Mesendoderm (in vitro differentiated cells): ENCODE results near the gene LSG1.

Source experiments
- DNase-seq: peaks from one replicate; pipeline ENCODE4 v3.0.0; 2013
- H2AK5ac ChIP-seq: 2 replicates; pipeline ENCODE4 v1.6.1; 2013; ENCODE audit warnings: low read length, inconsistent platforms
- H2BK120ac ChIP-seq: 2 replicates; pipeline ENCODE4 v1.6.1; 2013; ENCODE audit warnings: low read depth, mild to moderate bottlenecking, low read length, moderate library complexity, mixed read lengths
- H2BK15ac ChIP-seq: replicated peaks from 2 replicates; pipeline ENCODE4 v1.6.1; 2013; ENCODE audit warnings: low read depth, mild to moderate bottlenecking, moderate library complexity
- H2BK5ac ChIP-seq: 2 replicates; pipeline ENCODE4 v1.6.1; 2013; ENCODE audit warnings: low read length, inconsistent platforms
- H3K18ac ChIP-seq: 2 replicates; pipeline ENCODE4 v1.6.1; 2013; ENCODE audit warnings: mild to moderate bottlenecking, low read length, mixed read lengths
- H3K23ac ChIP-seq: one replicate; pipeline ENCODE4 v1.6.1; 2013; ENCODE audit warnings: low read length
- H3K27ac ChIP-seq: 2 replicates; pipeline ENCODE4 v1.5.1; 2013; ENCODE audit warnings: low read depth, mild to moderate bottlenecking, inconsistent platforms, low read length, moderate library complexity
- H3K27me3 ChIP-seq: 2 replicates; pipeline ENCODE4 v1.6.1; 2013; ENCODE audit warnings: low read length, control low read depth, mild to moderate bottlenecking, inconsistent platforms; ENCODE audit not compliant: insufficient read depth, poor library complexity
- H3K36me3 ChIP-seq: 2 replicates; pipeline ENCODE4 v1.6.1; 2013; ENCODE audit warnings: low read length, inconsistent platforms; ENCODE audit not compliant: control insufficient read depth, insufficient read depth
- H3K4ac ChIP-seq: one replicate; pipeline ENCODE4 v1.6.1; 2013; ENCODE audit warnings: low read depth, mild to moderate bottlenecking, low read length, moderate library complexity
- H3K4me1 ChIP-seq: 2 replicates; pipeline ENCODE4 v1.6.1; 2013; ENCODE audit warnings: low read depth, low read length, inconsistent platforms; ENCODE audit not compliant: control insufficient read depth
- H3K4me2 ChIP-seq: 2 replicates; pipeline ENCODE4 v1.6.1; 2013; ENCODE audit warnings: low read length
- H3K4me3 ChIP-seq: 2 replicates; pipeline ENCODE4 v1.5.1; 2013; ENCODE audit warnings: mild to moderate bottlenecking, low read length
- H3K56ac ChIP-seq: one replicate; pipeline ENCODE4 v1.6.1; 2013; ENCODE audit warnings: low read length
- H3K79me1 ChIP-seq: 2 replicates; pipeline ENCODE4 v1.6.1; 2013; ENCODE audit warnings: low read length, inconsistent platforms
- H3K79me2 ChIP-seq: 2 replicates; pipeline ENCODE4 v1.6.1; 2013; ENCODE audit warnings: mild to moderate bottlenecking, low read length; ENCODE audit not compliant: control insufficient read depth, insufficient read depth
- H3K9ac ChIP-seq: 2 replicates; pipeline ENCODE4 v1.6.1; 2013; ENCODE audit warnings: low read length, inconsistent platforms
- H4K5ac ChIP-seq: one replicate; pipeline ENCODE4 v1.6.1; 2013; ENCODE audit warnings: low read length
- H4K8ac ChIP-seq: one replicate; pipeline ENCODE4 v1.6.1; 2013; ENCODE audit warnings: low read depth, mild to moderate bottlenecking, control low read depth, low read length, moderate library complexity
- WGBS: extraction: QIAGEN DNeasy Blood & Tissue Kit; methylation state at CpG from one replicate; pipeline ENCODE4 v1.1.7; 2013; ENCODE audit warnings: low lambda C conversion rate, missing lambda C conversion rate; ENCODE audit not compliant: insufficient coverage; ENCODE audit errors: extremely low coverage; 5-methylcytosine and 5-hydroxymethylcytosine counted together

Gene LSG1

DNA sequence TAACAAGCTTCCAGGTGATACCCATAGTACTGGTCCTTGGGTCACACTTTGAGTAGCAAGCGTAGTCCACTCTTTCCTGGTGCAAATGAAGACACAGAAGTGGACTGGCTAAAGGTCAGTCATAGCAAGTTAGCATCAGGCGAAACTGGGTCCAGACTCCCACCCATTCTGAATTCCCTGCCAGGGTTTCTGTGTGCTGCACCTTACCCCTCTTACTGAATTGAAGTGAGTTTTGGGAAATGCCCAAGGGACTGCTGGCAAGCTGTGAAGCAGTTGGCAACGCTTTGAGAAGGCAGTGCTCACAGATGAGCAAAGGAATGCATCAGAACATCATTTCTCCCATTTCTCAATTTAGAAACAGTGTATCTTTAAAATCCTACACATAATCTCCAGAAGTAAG, 1.8 kb upstream of the LSG1 start:
- H3K36me3 ChIP-seq: no peaks in the 10 kb centered on the region
- H3K4me2 ChIP-seq: no peak overlapping the region
- no peak for DNase-seq
- H3K79me1 ChIP-seq: peaks cover 8% of the 10 kb centered on the region
- no peaks in the 10 kb centered on the region for H3K27me3 ChIP-seq
- H4K5ac ChIP-seq: no peak overlapping the region
- no peak overlapping the region for H2BK120ac ChIP-seq
- no peak overlapping the region for H3K27ac ChIP-seq
- H3K4me3 ChIP-seq: no peak overlapping the region
- H3K9ac ChIP-seq: no peak overlapping the region
- no peak overlapping the region for H3K4ac ChIP-seq
- no CpG with 5 or more reads among the region's 3 CpGs for WGBS
- no peak overlapping the region for H3K56ac ChIP-seq
- H3K79me2 ChIP-seq: peaks cover 23% of the 10 kb centered on the region
- peaks cover 2% of the 10 kb centered on the region for H3K4me1 ChIP-seq
- no peak overlapping the region for H2AK5ac ChIP-seq
- H2BK15ac ChIP-seq: no peak overlapping the region
- no peak overlapping the region for H3K23ac ChIP-seq
- no peak overlapping the region for H4K8ac ChIP-seq
- no peak overlapping the region for H3K18ac ChIP-seq
- H2BK5ac ChIP-seq: no peak overlapping the region

DNA sequence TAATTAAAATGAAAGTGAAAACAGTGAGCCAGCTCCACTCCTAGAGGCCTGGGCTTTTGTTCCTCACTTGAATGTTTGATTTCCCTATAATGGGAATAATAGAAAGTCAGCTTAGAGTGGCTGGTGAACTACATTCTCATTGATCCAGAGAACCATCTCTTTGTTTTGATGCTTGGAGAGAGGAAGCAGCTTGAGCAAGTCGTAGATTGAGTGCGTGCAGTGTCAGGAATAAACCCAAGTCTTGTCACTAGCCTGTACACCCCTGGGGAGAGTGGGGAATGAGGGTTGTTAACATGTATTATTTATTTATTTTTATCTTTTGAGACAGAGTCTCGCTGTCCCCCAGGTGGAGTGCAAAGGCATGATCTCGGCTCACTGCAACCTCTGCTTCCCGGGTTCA, 885 bp upstream of the LSG1 start:
- DNase-seq: no peak
- peak overlapping the region; percentile 51 for H3K56ac ChIP-seq
- H4K8ac ChIP-seq: peak overlapping the region; percentile 7
- H4K5ac ChIP-seq: no peak overlapping the region
- no peak overlapping the region for H2AK5ac ChIP-seq
- no peak overlapping the region for H2BK15ac ChIP-seq
- H3K4me2 ChIP-seq: peak overlapping the region; percentile 57
- H3K79me1 ChIP-seq: peaks cover 8% of the 10 kb centered on the region
- no peaks in the 10 kb centered on the region for H3K36me3 ChIP-seq
- no peak overlapping the region for H3K18ac ChIP-seq
- H2BK120ac ChIP-seq: no peak overlapping the region
- H3K27me3 ChIP-seq: no peaks in the 10 kb centered on the region
- no peak overlapping the region for H3K4ac ChIP-seq
- peaks cover 2% of the 10 kb centered on the region for H3K4me1 ChIP-seq
- no peak overlapping the region for H3K4me3 ChIP-seq
- no CpG with 5 or more reads among the region's 5 CpGs for WGBS
- peaks cover 25% of the 10 kb centered on the region for H3K79me2 ChIP-seq
- no peak overlapping the region for H3K23ac ChIP-seq
- no peak overlapping the region for H3K27ac ChIP-seq
- H2BK5ac ChIP-seq: no peak overlapping the region
- peak overlapping the region; percentile 64 for H3K9ac ChIP-seq

DNA sequence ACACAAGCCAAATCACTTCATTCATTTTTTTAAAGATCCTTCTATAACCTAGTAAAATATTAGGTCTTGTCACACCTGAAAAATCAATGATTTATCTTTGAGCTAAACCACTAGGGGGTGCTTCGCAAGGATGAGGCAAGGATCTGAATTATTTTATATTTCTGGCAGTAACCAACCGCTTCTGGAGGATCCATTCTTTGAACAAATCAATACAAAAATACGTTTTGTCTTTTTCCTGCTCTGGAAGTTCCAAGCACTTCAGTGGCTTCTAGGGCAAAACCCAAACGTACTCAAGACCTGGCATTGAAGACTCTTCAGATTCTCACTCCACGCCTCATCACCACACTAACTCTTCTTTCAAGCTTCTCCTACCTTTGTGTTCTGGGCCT, 486 bp downstream of the LSG1 start:
- no peak overlapping the region for H3K23ac ChIP-seq
- peak; percentile 44 for DNase-seq
- H2AK5ac ChIP-seq: no peak overlapping the region
- H3K79me2 ChIP-seq: peaks cover 27% of the 10 kb centered on the region
- WGBS: no CpG with 5 or more reads among the region's 5 CpGs
- no peaks in the 10 kb centered on the region for H3K36me3 ChIP-seq
- peak overlapping the region; percentile 81 for H3K9ac ChIP-seq
- H3K56ac ChIP-seq: peak overlapping the region; percentile 80
- no peaks in the 10 kb centered on the region for H3K27me3 ChIP-seq
- no peak overlapping the region for H2BK15ac ChIP-seq
- H3K4ac ChIP-seq: no peak overlapping the region
- H4K5ac ChIP-seq: no peak overlapping the region
- H4K8ac ChIP-seq: no peak overlapping the region
- H3K4me3 ChIP-seq: peak overlapping the region; percentile 81
- no peak overlapping the region for H2BK5ac ChIP-seq
- peaks cover 2% of the 10 kb centered on the region for H3K4me1 ChIP-seq
- peak overlapping the region; percentile 56 for H3K4me2 ChIP-seq
- no peak overlapping the region for H3K18ac ChIP-seq
- no peak overlapping the region for H3K27ac ChIP-seq
- peaks cover 8% of the 10 kb centered on the region for H3K79me1 ChIP-seq
- H2BK120ac ChIP-seq: no peak overlapping the region

DNA sequence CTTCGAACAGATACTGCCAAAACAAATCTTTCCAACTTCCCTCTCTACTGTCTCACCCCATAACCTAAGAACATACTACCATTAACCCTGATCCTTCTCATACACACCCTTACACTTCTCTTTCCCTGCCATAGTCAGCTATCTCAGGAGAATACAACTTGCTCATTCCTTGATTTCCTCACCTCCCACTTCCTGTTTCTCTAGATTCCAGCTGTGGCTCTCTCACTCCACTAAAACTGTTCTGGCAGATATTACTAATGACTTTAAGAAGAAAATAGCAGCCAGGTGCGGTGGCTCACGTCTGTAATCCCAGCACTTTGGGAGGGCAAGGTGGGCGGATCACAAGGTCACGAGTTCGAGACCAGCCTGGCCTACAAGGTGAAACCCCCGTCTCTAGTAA, 4.6 kb downstream of the LSG1 start:
- Histone ChIP-seq H2AK5ac (no peak overlapping the region), H3K36me3 (peaks cover 3% of the 10 kb centered on the region), H3K18ac (no peak overlapping the region), H3K4ac (no peak overlapping the region), H2BK15ac (no peak overlapping the region), H4K8ac (no peak overlapping the region), H3K4me1 (peaks cover 2% of the 10 kb centered on the region), H3K27ac (no peak overlapping the region), H4K5ac (no peak overlapping the region), H2BK5ac (no peak overlapping the region), H3K4me3 (no peak overlapping the region), H3K27me3 (no peaks in the 10 kb centered on the region), H2BK120ac (no peak overlapping the region), H3K56ac (no peak overlapping the region), H3K23ac (no peak overlapping the region), H3K79me1 (peaks cover 8% of the 10 kb centered on the region), H3K9ac (no peak overlapping the region), H3K79me2 (peaks cover 27% of the 10 kb centered on the region), H3K4me2 (no peak overlapping the region)
- WGBS: no CpG with 5 or more reads among the region's 7 CpGs
- no peak for DNase-seq

DNA sequence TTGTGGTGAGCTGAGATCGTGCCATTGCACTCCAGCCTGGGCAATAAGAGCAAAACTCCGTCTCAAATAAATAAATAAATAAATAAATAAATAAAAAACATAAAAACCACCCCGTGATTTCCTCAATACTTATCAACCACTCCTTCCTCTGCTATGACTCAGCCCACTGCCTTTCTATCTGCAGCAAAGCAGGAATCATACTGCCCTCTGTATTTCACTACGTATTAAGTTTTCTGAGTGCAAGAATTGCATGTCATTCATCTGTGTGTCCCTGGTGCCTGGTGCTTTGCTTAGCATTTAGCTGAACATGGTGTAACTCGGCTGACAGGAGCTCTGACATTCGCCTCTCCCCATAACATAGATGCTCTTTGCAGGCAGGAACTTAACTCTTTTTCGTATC, 7.1 kb downstream of the LSG1 start:
- no peak overlapping the region for H2AK5ac ChIP-seq
- H2BK120ac ChIP-seq: no peak overlapping the region
- H3K18ac ChIP-seq: no peak overlapping the region
- H3K4me2 ChIP-seq: no peak overlapping the region
- H3K4ac ChIP-seq: no peak overlapping the region
- no peak overlapping the region for H3K23ac ChIP-seq
- WGBS: no CpG with 5 or more reads among the region's 7 CpGs
- no peak overlapping the region for H2BK5ac ChIP-seq
- no peak overlapping the region for H4K8ac ChIP-seq
- no peak overlapping the region for H4K5ac ChIP-seq
- H3K36me3 ChIP-seq: peaks cover 3% of the 10 kb centered on the region
- no peak for DNase-seq
- peaks cover 2% of the 10 kb centered on the region for H3K79me1 ChIP-seq
- H3K27me3 ChIP-seq: no peaks in the 10 kb centered on the region
- H3K79me2 ChIP-seq: peaks cover 9% of the 10 kb centered on the region
- H3K4me1 ChIP-seq: no peaks in the 10 kb centered on the region
- H3K56ac ChIP-seq: no peak overlapping the region
- no peak overlapping the region for H3K9ac ChIP-seq
- no peak overlapping the region for H3K4me3 ChIP-seq
- no peak overlapping the region for H2BK15ac ChIP-seq
- H3K27ac ChIP-seq: no peak overlapping the region

DNA sequence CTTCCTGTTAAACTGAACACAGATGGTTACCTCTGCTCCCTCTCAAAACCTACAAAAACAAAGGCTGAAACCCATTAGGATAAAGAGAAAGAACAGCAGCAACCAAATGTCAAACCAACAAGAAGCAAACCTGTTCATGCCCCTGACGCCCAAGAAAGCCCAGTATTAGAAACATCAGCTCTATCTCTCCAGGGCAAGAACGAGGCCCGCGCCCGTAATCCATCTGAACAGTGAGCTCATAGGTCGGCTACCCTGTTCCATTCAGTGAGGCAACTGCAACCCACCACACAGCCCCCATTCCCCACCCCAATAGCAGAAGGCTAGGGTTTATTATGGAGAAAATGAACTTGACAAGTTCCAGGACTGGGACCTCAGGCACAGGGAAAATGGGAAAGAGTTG, 10.0 kb downstream of the LSG1 start:
- Histone ChIP-seq H3K79me2 (no peaks in the 10 kb centered on the region), H4K5ac (no peak overlapping the region), H3K18ac (no peak overlapping the region), H3K27ac (no peak overlapping the region), H2BK15ac (no peak overlapping the region), H3K9ac (no peak overlapping the region), H3K4me2 (no peak overlapping the region), H3K79me1 (no peaks in the 10 kb centered on the region), H3K56ac (no peak overlapping the region), H2BK5ac (no peak overlapping the region), H3K4me1 (no peaks in the 10 kb centered on the region), H3K27me3 (no peaks in the 10 kb centered on the region), H3K4ac (no peak overlapping the region), H3K36me3 (peaks cover 7% of the 10 kb centered on the region), H4K8ac (no peak overlapping the region), H2AK5ac (no peak overlapping the region), H3K23ac (no peak overlapping the region), H2BK120ac (no peak overlapping the region), H3K4me3 (no peak overlapping the region)
- no peak for DNase-seq
- no CpG with 5 or more reads among the region's 6 CpGs for WGBS
